ENCODE results near the gene ADAMTSL2. TPM values are rescaled to one million over a fixed set of nuclear protein-coding genes. Genes with fewer than 3 reads are reported as not detected.

ADAMTSL2 gene
- total RNA-seq, 1 donor from 2014 or later = 17.4 TPM

GRCh38 chr9:133569891-133570690 lies 35.6 kb downstream of the ADAMTSL2 start:
- H3K27ac ChIP-seq = no peak overlapping the region
- no peaks in the 10 kb centered on the region for H3K36me3 ChIP-seq
- peaks cover 12% of the 10 kb centered on the region for H3K4me1 ChIP-seq
- no peaks in the 10 kb centered on the region for H3K27me3 ChIP-seq
- intact Hi-C loops (cut with DNase I) = no loop called here
- peak; percentile 89 for DNase-seq
- H3K4me3 ChIP-seq = no peak overlapping the region
- H3K9me3 ChIP-seq = no peaks in the 10 kb centered on the region
- peak; percentile 82 for ATAC-seq
- no peak for TF ChIP-seq CTCF (IDR thresholded peaks at IDR 0.05)

- peaks cover 12% of the 10 kb centered on the region for H3K4me1 ChIP-seq
- TF ChIP-seq CTCF (IDR thresholded peaks at IDR 0.05) = no peak
- H3K27me3 ChIP-seq = no peaks in the 10 kb centered on the region
- intact Hi-C loops (cut with DNase I) = no loop called here
- DNase-seq = no peak
- no peak overlapping the region for H3K4me3 ChIP-seq
- H3K9me3 ChIP-seq = no peaks in the 10 kb centered on the region
- no peaks in the 10 kb centered on the region for H3K36me3 ChIP-seq
- no peak for ATAC-seq
- no peak overlapping the region for H3K27ac ChIP-seq
Observed at GRCh38 chr9:133570691-133571080, 36.2 kb downstream of the ADAMTSL2 start.

GRCh38 chr9:133571391-133571890 lies 36.9 kb downstream of the ADAMTSL2 start:
- intact Hi-C loops (cut with DNase I) = no loop called here
- no peak for TF ChIP-seq CTCF (IDR thresholded peaks at IDR 0.05)
- Histone ChIP-seq H3K4me3 (no peak overlapping the region), H3K36me3 (no peaks in the 10 kb centered on the region), H3K9me3 (no peaks in the 10 kb centered on the region), H3K27ac (no peak overlapping the region), H3K27me3 (no peaks in the 10 kb centered on the region), H3K4me1 (peaks cover 13% of the 10 kb centered on the region)
- ATAC-seq (no peak), DNase-seq (no peak)

GRCh38 chr9:133571896-133572595 lies 37.5 kb downstream of the ADAMTSL2 start:
- Histone ChIP-seq H3K27ac (no peak overlapping the region), H3K36me3 (no peaks in the 10 kb centered on the region), H3K4me3 (no peak overlapping the region), H3K4me1 (peaks cover 19% of the 10 kb centered on the region), H3K9me3 (no peaks in the 10 kb centered on the region), H3K27me3 (no peaks in the 10 kb centered on the region)
- no peak for TF ChIP-seq CTCF (IDR thresholded peaks at IDR 0.05)
- no peak for ATAC-seq
- intact Hi-C loops (cut with DNase I) = no loop called here
- no peak for DNase-seq

- Histone ChIP-seq H3K27ac (no peak overlapping the region), H3K4me1 (peaks cover 19% of the 10 kb centered on the region), H3K4me3 (no peak overlapping the region), H3K36me3 (no peaks in the 10 kb centered on the region), H3K27me3 (no peaks in the 10 kb centered on the region), H3K9me3 (no peaks in the 10 kb centered on the region)
- intact Hi-C loops (cut with DNase I) = no loop called here
- no peak for TF ChIP-seq CTCF (IDR thresholded peaks at IDR 0.05)
- DNase-seq = peak; percentile 82
- ATAC-seq = peak; percentile 53
Observed at GRCh38 chr9:133572821-133573361, 38.4 kb downstream of the ADAMTSL2 start.

Measured in upper lobe of right lung (tissue), 1 donor.